Activated naive CD8-positive, alpha-beta T cell (primary cell): ENCODE results near the gene MYZAP.

Experiments used
- H3K27ac Mint-ChIP-seq: one replicate; pipeline ENCODE4 v1.8.0; 2021; ENCODE audit warnings: mixed read lengths
- H3K27me3 Mint-ChIP-seq: one replicate; pipeline ENCODE4 v1.8.0; 2021; ENCODE audit warnings: mixed read lengths
- H3K36me3 Mint-ChIP-seq: one replicate; pipeline ENCODE4 v1.8.0; 2021; ENCODE audit warnings: mixed read lengths
- H3K4me1 Mint-ChIP-seq: one replicate; pipeline ENCODE4 v1.8.0; 2021; ENCODE audit warnings: low read depth, mixed read lengths
- H3K4me3 Mint-ChIP-seq: one replicate; pipeline ENCODE4 v1.8.0; 2021; ENCODE audit warnings: mild to moderate bottlenecking, mixed read lengths
- H3K9me3 Mint-ChIP-seq: one replicate; pipeline ENCODE4 v1.8.0; 2021; ENCODE audit warnings: low read depth, mixed read lengths

MYZAP gene

GRCh38 chr15:57573151-57573550, 18.6 kb upstream of the MYZAP start:
- no peaks in the 10 kb centered on the region for H3K4me1 Mint-ChIP-seq
- peaks cover 5% of the 10 kb centered on the region for H3K27me3 Mint-ChIP-seq
- no peak overlapping the region for H3K27ac Mint-ChIP-seq
- H3K36me3 Mint-ChIP-seq, result no peaks in the 10 kb centered on the region
- H3K9me3 Mint-ChIP-seq, result no peaks in the 10 kb centered on the region
- no peak overlapping the region for H3K4me3 Mint-ChIP-seq

GRCh38 chr15:57575363-57575762, 16.3 kb upstream of the MYZAP start:
- H3K27ac Mint-ChIP-seq, result no peak overlapping the region
- no peaks in the 10 kb centered on the region for H3K4me1 Mint-ChIP-seq
- no peaks in the 10 kb centered on the region for H3K9me3 Mint-ChIP-seq
- H3K27me3 Mint-ChIP-seq, result peaks cover 5% of the 10 kb centered on the region
- no peak overlapping the region for H3K4me3 Mint-ChIP-seq
- H3K36me3 Mint-ChIP-seq, result no peaks in the 10 kb centered on the region

GRCh38 chr15:57578288-57578900, 13.3 kb upstream of the MYZAP start:
- Mint-ChIP-seq H3K4me3 (no peak overlapping the region), H3K27me3 (peaks cover 8% of the 10 kb centered on the region), H3K36me3 (peaks cover 5% of the 10 kb centered on the region), H3K9me3 (peaks cover 7% of the 10 kb centered on the region), H3K27ac (no peak overlapping the region), H3K4me1 (no peaks in the 10 kb centered on the region)

GRCh38 chr15:57580428-57580827, 11.3 kb upstream of the MYZAP start:
- Mint-ChIP-seq H3K36me3 (peaks cover 6% of the 10 kb centered on the region), H3K27me3 (peaks cover 8% of the 10 kb centered on the region), H3K4me1 (no peaks in the 10 kb centered on the region), H3K9me3 (peaks cover 8% of the 10 kb centered on the region), H3K4me3 (no peak overlapping the region), H3K27ac (no peak overlapping the region)

GRCh38 chr15:57580866-57581265, 10.8 kb upstream of the MYZAP start:
- Mint-ChIP-seq H3K36me3 (peaks cover 6% of the 10 kb centered on the region), H3K27me3 (peaks cover 8% of the 10 kb centered on the region), H3K4me1 (no peaks in the 10 kb centered on the region), H3K27ac (no peak overlapping the region), H3K9me3 (peaks cover 8% of the 10 kb centered on the region), H3K4me3 (no peak overlapping the region)

- Mint-ChIP-seq H3K27me3 (peaks cover 8% of the 10 kb centered on the region), H3K9me3 (peaks cover 8% of the 10 kb centered on the region), H3K36me3 (peaks cover 6% of the 10 kb centered on the region), H3K4me1 (peaks cover 10% of the 10 kb centered on the region), H3K4me3 (no peak overlapping the region), H3K27ac (no peak overlapping the region)
Observed at GRCh38 chr15:57582090-57582489, 9.6 kb upstream of the MYZAP start.

- Mint-ChIP-seq H3K36me3 (peaks cover 6% of the 10 kb centered on the region), H3K27ac (no peak overlapping the region), H3K4me3 (no peak overlapping the region), H3K27me3 (peaks cover 8% of the 10 kb centered on the region), H3K4me1 (peaks cover 22% of the 10 kb centered on the region), H3K9me3 (peaks cover 8% of the 10 kb centered on the region)
Observed at GRCh38 chr15:57583282-57583681, 8.4 kb upstream of the MYZAP start.

GRCh38 chr15:57583720-57584119, 8.0 kb upstream of the MYZAP start:
- Mint-ChIP-seq H3K9me3 (peaks cover 8% of the 10 kb centered on the region), H3K4me3 (no peak overlapping the region), H3K36me3 (peaks cover 6% of the 10 kb centered on the region), H3K4me1 (peaks cover 25% of the 10 kb centered on the region), H3K27me3 (peaks cover 6% of the 10 kb centered on the region), H3K27ac (no peak overlapping the region)

- H3K4me1 Mint-ChIP-seq, result peaks cover 30% of the 10 kb centered on the region
- peaks cover 6% of the 10 kb centered on the region for H3K36me3 Mint-ChIP-seq
- H3K4me3 Mint-ChIP-seq, result no peak overlapping the region
- H3K27me3 Mint-ChIP-seq, result peaks cover 12% of the 10 kb centered on the region
- peaks cover 8% of the 10 kb centered on the region for H3K9me3 Mint-ChIP-seq
- no peak overlapping the region for H3K27ac Mint-ChIP-seq
Observed at GRCh38 chr15:57586661-57587424, 4.9 kb upstream of the MYZAP start.

GRCh38 chr15:57589281-57589680, 2.4 kb upstream of the MYZAP start:
- Mint-ChIP-seq H3K4me1 (peaks cover 34% of the 10 kb centered on the region), H3K27ac (no peak overlapping the region)

GRCh38 chr15:57589754-57590153, 1.9 kb upstream of the MYZAP start:
- Mint-ChIP-seq H3K9me3 (no peaks in the 10 kb centered on the region), H3K27me3 (peaks cover 18% of the 10 kb centered on the region), H3K27ac (no peak overlapping the region), H3K4me3 (peak overlapping the region; percentile 17), H3K4me1 (peaks cover 34% of the 10 kb centered on the region), H3K36me3 (no peaks in the 10 kb centered on the region)

More at GRCh38 chr15:57589281-57589680, 2.4 kb upstream of the MYZAP start:
- Mint-ChIP-seq H3K4me3 (no peak overlapping the region), H3K9me3 (no peaks in the 10 kb centered on the region), H3K27me3 (peaks cover 16% of the 10 kb centered on the region), H3K36me3 (no peaks in the 10 kb centered on the region)

- Mint-ChIP-seq H3K4me3 (peak overlapping the region; percentile 61), H3K4me1 (peaks cover 30% of the 10 kb centered on the region), H3K9me3 (no peaks in the 10 kb centered on the region)
Observed at GRCh38 chr15:57591237-57591821, 375 bp upstream of the MYZAP start.

GRCh38 chr15:57592426-57592825, 722 bp downstream of the MYZAP start:
- Mint-ChIP-seq H3K27ac (no peak overlapping the region), H3K27me3 (peaks cover 19% of the 10 kb centered on the region), H3K36me3 (no peaks in the 10 kb centered on the region), H3K4me1 (peaks cover 21% of the 10 kb centered on the region), H3K9me3 (no peaks in the 10 kb centered on the region), H3K4me3 (peak overlapping the region; percentile 68)

More at GRCh38 chr15:57591237-57591821, 375 bp upstream of the MYZAP start:
- Mint-ChIP-seq H3K27ac (no peak overlapping the region), H3K36me3 (no peaks in the 10 kb centered on the region), H3K27me3 (peaks cover 19% of the 10 kb centered on the region)

- H3K9me3 Mint-ChIP-seq, result no peaks in the 10 kb centered on the region
- no peaks in the 10 kb centered on the region for H3K36me3 Mint-ChIP-seq
- H3K4me3 Mint-ChIP-seq, result peak overlapping the region; percentile 68
- peaks cover 19% of the 10 kb centered on the region for H3K27me3 Mint-ChIP-seq
- H3K4me1 Mint-ChIP-seq, result peaks cover 16% of the 10 kb centered on the region
- H3K27ac Mint-ChIP-seq, result no peak overlapping the region
Observed at GRCh38 chr15:57592836-57593420, 1.2 kb downstream of the MYZAP start.

GRCh38 chr15:57594479-57594878, 2.8 kb downstream of the MYZAP start:
- Mint-ChIP-seq H3K9me3 (no peaks in the 10 kb centered on the region), H3K27me3 (peaks cover 19% of the 10 kb centered on the region), H3K36me3 (no peaks in the 10 kb centered on the region), H3K4me3 (no peak overlapping the region), H3K4me1 (peaks cover 8% of the 10 kb centered on the region), H3K27ac (no peak overlapping the region)
